NCI-H2029 treated with DMSO at 0.1 percent for 48 hours (cell line): ENCODE measurements around the gene PEAK1.
"Not testable (repeated sequence)": the region's sequence is repeated elsewhere in the genome, so short reads cannot be mapped to it uniquely, and the experiment has no call there.

Source experiments
- DNase-seq: peaks from one replicate; lab custom pipeline; 2025; lab: John Stamatoyannopoulos, UW

Gene PEAK1

GRCh38 chr15:77225088-77225487 lies 194.8 kb downstream of the PEAK1 start:
- DNase-seq = no peak

DNA sequence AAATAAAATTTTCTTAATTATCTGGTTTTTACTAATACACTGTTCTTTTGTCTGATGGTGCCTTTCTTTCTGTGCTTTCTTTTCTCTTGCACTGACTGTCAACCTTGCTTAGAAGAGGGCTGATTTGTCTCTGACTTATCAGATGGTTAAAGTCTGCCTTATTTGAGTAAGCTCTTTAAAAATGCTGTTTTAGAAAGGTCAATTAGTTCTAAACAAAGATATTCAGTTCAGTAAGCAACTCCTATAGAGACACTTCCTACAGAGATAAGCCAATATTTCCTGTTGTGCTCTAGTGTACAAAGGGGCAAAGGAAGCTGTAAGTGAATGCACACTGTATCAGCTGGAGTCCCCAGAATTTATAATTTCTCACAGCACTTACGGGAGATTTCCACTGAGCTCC lies 195.6 kb downstream of the PEAK1 start:
- no peak for DNase-seq

GRCh38 chr15:77221708-77222107 lies 198.2 kb downstream of the PEAK1 start:
- DNase-seq = no peak

GRCh38 chr15:77221174-77221573 lies 198.7 kb downstream of the PEAK1 start:
- DNase-seq = no peak

DNA sequence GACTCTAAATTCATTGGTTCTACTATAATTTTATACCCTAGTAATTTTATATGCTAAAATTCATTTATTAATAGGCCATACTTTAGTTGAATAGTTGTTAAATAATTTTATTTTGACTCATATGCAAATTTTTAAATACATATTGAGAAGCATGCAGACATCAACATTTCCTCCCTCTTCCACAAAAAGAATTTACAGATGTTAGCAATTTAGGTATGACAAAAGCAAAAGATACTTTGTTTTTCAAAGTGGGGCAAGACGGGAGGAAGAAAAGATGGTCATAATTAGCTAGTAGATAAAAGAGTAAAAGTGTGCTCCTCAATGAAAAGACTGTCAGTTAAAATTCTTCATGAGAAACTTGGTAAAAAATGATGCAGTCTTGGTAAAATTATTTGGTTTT lies 200.1 kb downstream of the PEAK1 start:
- no peak for DNase-seq

GRCh38 chr15:77209221-77209620 lies 210.7 kb downstream of the PEAK1 start:
- DNase-seq = no peak

DNA sequence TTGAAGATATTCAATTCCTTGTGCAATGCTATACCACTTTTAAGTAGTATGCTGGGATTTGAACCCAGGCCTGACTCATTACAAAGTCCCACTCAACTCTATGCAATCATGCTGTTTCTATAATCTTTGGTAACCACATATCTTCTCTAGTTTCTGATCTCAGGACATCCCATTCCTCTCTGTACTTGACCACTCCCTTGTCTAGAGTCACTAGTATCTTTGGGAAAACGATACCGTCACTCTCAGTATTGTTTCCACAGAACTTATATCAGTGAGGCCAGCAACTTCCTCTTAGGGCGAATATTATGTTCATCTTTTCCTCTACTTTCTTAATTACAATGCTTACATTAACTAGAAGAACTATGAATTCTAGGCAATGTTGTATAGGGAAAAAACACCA lies 211.7 kb downstream of the PEAK1 start:
- DNase-seq = no peak

DNA sequence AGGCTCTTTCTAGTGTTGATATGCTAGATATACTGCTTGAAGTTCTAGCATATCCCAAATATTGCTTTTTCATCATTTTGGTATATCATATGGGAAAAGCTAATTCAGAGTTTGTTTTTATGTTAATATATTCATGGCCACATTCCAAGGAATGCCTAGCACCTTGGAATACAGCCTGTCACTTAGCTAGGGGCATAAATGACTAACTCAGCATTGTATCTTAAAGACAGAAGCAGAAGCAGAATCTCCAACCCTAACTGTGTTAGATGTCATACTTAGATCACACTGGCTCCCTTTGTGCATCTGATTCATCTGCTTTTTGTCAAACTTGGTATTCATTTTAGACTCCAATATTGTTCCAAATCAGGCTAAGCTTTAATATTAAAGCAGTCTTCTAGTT lies 218.2 kb downstream of the PEAK1 start:
- DNase-seq = no peak

DNA sequence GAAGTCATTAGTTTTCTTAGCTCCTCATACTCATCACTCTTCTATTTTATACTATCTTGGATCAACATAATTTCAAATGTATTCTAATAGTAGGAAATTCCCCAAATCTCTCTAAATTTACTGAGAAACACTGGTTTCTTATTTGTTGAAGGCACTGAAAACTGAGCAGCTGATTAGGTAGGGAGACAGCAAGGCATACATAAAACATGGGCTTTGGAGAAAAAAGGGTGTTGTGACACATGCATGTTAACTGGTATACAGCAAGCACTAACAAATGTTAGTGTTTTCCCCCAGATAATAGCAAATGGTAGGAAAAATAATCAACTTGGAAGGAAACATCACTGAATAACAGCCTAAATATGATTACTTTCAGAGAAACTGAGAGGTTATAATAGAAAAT lies 223.5 kb downstream of the PEAK1 start:
- DNase-seq = no peak

- no peak for DNase-seq
These were observed 224.3 kb downstream of the PEAK1 start for GRCh38 chr15:77195586-77195985.

DNA sequence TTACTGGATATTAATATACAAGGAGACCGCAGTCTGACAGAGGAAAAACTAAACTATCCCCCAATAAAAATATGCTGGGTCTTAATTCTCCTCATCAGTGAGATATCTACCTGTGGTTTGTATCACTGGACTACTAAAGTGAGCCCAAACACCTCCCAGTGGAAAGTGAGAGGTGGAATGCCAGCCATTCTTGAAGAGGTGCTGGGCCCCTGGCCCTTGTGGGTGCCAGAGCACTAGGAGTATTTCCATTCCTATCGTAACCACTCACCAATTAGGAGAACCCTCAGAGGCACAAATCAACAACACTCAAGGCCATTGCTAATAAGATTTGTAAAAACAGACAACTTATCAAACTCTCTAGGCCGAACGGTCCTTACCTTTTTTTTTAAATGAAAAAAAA lies 227.5 kb downstream of the PEAK1 start:
- no peak for DNase-seq

DNA sequence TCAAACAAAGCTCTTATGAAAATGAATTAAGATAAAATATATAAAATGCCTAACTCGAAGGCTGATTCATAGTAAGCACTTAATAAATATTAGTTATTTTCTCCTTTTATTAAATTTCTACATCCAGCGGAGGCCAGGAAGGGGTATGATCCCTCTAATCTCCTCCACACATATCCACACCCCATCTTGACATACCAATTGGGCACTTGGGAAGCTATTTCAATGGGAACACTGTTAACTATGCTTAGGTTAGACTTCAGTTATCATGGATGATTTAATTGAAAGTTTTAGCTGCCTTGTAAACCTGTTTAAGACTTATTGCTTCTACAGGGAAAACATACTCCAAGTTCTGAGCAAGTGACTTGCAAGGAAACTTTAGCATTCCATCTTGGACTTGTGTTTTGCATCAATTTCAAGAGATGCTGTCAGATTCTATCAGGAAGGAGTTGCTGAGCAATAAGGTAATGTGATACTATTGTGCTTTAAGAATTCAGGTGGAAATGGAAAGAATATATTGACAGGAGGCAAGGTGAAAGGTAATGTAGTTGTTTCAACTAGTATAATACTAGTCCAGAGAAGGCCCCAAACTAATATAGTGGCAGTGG lies 228.6 kb downstream of the PEAK1 start:
- no peak for DNase-seq

DNA sequence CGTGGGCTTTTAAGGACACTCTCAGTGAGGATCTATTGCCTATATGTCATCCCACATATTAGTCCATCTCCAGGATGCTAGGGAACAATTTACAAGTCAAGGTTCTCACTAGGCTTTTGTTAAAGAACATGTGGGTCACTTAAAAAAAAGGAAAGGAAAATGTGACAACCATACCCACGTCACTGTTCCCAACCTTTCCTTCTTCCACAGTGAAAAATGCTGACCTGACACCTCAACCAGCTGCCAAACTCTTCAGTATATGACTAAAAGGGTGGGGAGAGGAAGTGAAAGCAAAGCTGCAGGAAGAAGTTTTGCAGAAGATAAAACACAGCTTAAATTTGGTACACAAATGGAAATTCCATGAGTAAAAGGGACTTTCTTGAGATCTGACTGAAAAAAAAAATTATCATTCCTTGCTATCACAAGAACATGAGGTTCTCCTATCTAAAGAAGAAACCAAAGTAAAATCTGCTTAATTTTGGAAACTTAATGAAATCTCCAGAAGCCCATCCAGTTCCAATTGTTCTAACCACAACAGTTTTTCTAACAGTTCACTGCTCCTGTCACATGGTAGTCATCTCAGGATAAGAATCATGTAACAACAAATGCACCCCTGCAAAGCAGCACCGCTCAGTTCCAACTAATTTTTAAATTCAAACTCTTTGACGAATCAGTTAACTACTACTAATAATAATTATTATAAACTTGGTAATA lies 232.0 kb downstream of the PEAK1 start:
- no peak for DNase-seq

GRCh38 chr15:77186594-77187011 lies 233.3 kb downstream of the PEAK1 start:
- DNase-seq = no peak

GRCh38 chr15:77185242-77185785 lies 234.6 kb downstream of the PEAK1 start:
- no peak for DNase-seq

DNA sequence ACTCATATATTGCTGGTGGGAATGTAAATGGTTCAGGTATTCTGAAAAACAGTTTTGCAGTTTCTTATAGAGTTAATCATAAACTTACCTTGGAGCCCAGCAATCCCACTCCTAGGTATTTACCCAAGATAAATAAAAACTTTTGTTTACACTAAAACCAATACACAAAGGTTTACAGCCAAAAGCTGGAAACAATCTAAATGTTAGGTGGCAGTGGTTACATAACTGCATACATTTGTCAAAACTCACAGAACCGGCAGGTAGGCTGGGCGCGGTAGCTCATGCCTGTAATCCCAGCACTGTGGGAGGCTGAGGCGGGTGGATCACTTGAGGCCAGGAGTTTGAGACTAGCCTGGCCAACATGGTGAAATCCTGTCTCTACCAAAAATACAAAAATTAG lies 235.6 kb downstream of the PEAK1 start:
- DNase-seq = not testable (repeated sequence)

- DNase-seq = no peak
These were observed 236.8 kb downstream of the PEAK1 start for GRCh38 chr15:77183066-77183465.

GRCh38 chr15:77181305-77182074 lies 238.4 kb downstream of the PEAK1 start:
- DNase-seq = no peak

DNA sequence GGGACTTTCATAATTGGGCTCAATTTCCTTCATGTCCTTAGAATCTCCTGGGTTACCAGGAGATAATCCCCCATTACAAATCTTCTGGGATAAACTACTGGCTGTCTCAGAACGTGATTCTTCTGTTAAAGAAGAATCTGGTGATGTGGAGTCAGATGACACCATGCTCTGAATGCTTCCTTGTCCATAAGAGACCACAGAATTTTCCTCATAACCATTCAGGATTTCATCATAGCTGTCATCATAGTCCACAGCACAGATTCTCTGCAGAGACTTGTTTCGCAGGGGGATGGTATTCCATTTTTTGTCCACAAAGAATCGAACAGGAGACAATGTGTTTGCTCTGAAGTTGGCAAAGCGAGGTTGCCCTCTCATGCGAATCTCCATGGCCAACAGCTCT lies 239.1 kb downstream of the PEAK1 start:
- DNase-seq = no peak

- no peak for DNase-seq
These were observed 239.6 kb downstream of the PEAK1 start for GRCh38 chr15:77180270-77180669.

DNA sequence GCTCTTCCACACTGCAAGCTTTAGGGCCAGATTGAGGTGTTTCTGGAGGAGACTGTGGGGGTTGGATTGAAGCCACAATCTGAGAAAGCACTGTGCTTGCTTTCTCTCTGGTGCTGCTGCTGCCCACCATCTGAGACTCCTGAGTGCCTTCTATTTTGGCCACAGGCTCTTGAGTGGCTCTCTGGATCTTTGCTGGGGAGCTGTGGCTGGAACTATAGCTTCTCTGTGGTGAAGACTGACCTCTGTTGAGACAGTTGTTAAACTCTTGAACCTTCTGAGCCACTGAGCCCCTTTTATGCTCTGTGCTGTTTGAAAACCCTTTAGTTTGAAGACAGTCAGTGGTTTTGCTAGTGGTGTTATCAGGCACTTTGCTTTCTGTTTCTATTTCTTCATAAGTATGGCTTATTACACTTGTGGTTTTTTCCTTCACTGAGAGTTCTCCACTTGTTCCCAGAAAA lies 240.3 kb downstream of the PEAK1 start:
- no peak for DNase-seq

DNA sequence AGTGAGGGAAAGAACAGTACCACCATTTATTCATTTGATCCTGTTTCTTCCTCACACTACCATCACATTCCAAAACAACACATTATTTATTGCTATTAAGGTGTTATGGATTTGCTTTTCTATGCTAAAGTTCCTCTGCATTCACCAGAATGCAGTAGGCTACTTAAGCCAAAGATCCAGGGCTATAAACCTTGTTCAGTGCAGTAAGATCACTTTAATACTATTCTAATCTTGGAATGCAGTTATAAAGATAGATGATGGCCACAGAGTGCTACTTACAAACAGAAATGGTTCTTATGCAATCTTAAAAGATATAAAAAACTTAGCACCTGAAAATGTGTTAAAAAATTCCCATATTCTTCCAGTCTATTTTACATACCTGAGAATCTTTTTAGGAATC lies 241.5 kb downstream of the PEAK1 start:
- no peak for DNase-seq

DNA sequence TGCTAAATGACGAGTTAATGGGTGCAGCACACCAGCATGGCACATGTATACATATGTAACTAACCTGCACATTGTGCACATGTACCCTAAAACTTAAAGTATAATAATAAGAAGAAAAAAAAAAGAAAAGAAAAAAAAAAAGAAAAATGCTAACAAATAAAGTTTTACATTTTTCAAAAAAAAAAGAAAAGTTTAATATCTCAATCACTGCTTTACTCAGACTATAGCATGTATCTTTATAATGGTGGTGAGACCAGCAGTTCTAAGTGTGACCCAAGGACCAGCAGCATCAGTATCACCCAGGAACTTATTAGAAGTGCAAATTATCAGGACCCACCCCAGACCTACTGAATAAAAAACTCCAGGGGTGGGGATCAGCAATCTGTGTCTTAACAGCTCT lies 243.8 kb downstream of the PEAK1 start:
- DNase-seq = not testable (repeated sequence)
